ENCODE data around the gene OTOGL.
"Not testable (repeated sequence)": the region's sequence is repeated elsewhere in the genome, so short reads cannot be mapped to it uniquely, and the experiment has no call there.

OTOGL gene

GRCh38 chr12:80129895-80130530 lies 30.7 kb downstream of the OTOGL start:
- H3K4me1 ChIP-seq (ENCODE audit: control insufficient read depth in 1 of 2, insufficient read depth in 2 of 2, low read length in 2 of 2): no peaks in the 10 kb centered on the region
- no peaks in the 10 kb centered on the region for H3K36me3 ChIP-seq (ENCODE audit: control insufficient read depth in 1 of 2, insufficient read depth in 2 of 2, low read length in 2 of 2)
- H3K4me3 ChIP-seq (ENCODE audit: low read depth in 1 of 2, low read length in 2 of 2): no peak overlapping the region
- no peaks in the 10 kb centered on the region for H3K27me3 ChIP-seq (ENCODE audit: control insufficient read depth in 1 of 2, insufficient read depth in 2 of 2, low read length in 2 of 2)
- no peaks in the 10 kb centered on the region for H3K9me3 ChIP-seq (ENCODE audit: control insufficient read depth in 1 of 2, low read length in 2 of 2)
- H3K9ac ChIP-seq (ENCODE audit: low read depth in 1 of 2, low read length in 2 of 2): no peak overlapping the region
- no peak overlapping the region for H3K27ac ChIP-seq (ENCODE audit: low read depth, low read length)

GRCh38 chr12:80135624-80136023 lies 36.3 kb downstream of the OTOGL start:
- Histone ChIP-seq H3K9ac (ENCODE audit: low read depth in 1 of 2, low read length in 2 of 2) (no peak overlapping the region), H3K4me1 (ENCODE audit: control insufficient read depth in 1 of 2, insufficient read depth in 2 of 2, low read length in 2 of 2) (no peaks in the 10 kb centered on the region), H3K4me3 (ENCODE audit: low read depth in 1 of 2, low read length in 2 of 2) (no peak overlapping the region), H3K36me3 (ENCODE audit: control insufficient read depth in 1 of 2, insufficient read depth in 2 of 2, low read length in 2 of 2) (no peaks in the 10 kb centered on the region), H3K27me3 (ENCODE audit: control insufficient read depth in 1 of 2, insufficient read depth in 2 of 2, low read length in 2 of 2) (no peaks in the 10 kb centered on the region), H3K9me3 (ENCODE audit: control insufficient read depth in 1 of 2, low read length in 2 of 2) (no peaks in the 10 kb centered on the region), H3K27ac (ENCODE audit: low read depth, low read length) (no peak overlapping the region)

GRCh38 chr12:80140005-80140404 lies 40.7 kb downstream of the OTOGL start:
- H3K27ac ChIP-seq (ENCODE audit: low read depth, low read length): no peak overlapping the region
- no peaks in the 10 kb centered on the region for H3K27me3 ChIP-seq (ENCODE audit: control insufficient read depth in 1 of 2, insufficient read depth in 2 of 2, low read length in 2 of 2)

DNA sequence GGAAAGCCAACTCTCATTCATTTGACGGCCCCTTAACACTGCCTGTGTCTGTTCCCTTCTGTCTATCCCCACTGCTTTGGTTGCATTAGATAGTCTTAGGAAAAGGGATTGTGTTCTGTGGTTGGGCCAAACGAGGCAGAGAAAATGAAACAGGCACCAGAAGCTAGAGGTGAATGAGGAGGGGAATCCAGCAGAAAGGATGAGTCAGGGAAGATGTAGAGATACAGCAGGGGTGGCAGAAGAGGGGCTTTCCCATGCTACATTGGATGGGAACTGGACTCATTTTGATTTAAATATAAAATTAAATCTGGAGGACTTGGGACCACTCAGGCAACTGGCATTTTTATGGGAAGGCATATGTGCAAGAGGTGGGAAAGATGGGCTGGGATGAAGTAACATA lies 43.3 kb downstream of the OTOGL start:
- Histone ChIP-seq H3K27ac (ENCODE audit: low read depth, low read length) (no peak overlapping the region), H3K4me1 (ENCODE audit: control insufficient read depth in 1 of 2, insufficient read depth in 2 of 2, low read length in 2 of 2) (no peaks in the 10 kb centered on the region), H3K27me3 (ENCODE audit: control insufficient read depth in 1 of 2, insufficient read depth in 2 of 2, low read length in 2 of 2) (no peaks in the 10 kb centered on the region), H3K9ac (ENCODE audit: low read depth in 1 of 2, low read length in 2 of 2) (no peak overlapping the region), H3K4me3 (ENCODE audit: low read depth in 1 of 2, low read length in 2 of 2) (no peak overlapping the region), H3K9me3 (ENCODE audit: control insufficient read depth in 1 of 2, low read length in 2 of 2) (no peaks in the 10 kb centered on the region), H3K36me3 (ENCODE audit: control insufficient read depth in 1 of 2, insufficient read depth in 2 of 2, low read length in 2 of 2) (no peaks in the 10 kb centered on the region)

More at GRCh38 chr12:80140005-80140404, 40.7 kb downstream of the OTOGL start:
- no peaks in the 10 kb centered on the region for H3K36me3 ChIP-seq (ENCODE audit: control insufficient read depth in 1 of 2, insufficient read depth in 2 of 2, low read length in 2 of 2)
- no peak overlapping the region for H3K4me3 ChIP-seq (ENCODE audit: low read depth in 1 of 2, low read length in 2 of 2)
- H3K9ac ChIP-seq (ENCODE audit: low read depth in 1 of 2, low read length in 2 of 2): no peak overlapping the region
- no peaks in the 10 kb centered on the region for H3K4me1 ChIP-seq (ENCODE audit: control insufficient read depth in 1 of 2, insufficient read depth in 2 of 2, low read length in 2 of 2)
- no peaks in the 10 kb centered on the region for H3K9me3 ChIP-seq (ENCODE audit: control insufficient read depth in 1 of 2, low read length in 2 of 2)

DNA sequence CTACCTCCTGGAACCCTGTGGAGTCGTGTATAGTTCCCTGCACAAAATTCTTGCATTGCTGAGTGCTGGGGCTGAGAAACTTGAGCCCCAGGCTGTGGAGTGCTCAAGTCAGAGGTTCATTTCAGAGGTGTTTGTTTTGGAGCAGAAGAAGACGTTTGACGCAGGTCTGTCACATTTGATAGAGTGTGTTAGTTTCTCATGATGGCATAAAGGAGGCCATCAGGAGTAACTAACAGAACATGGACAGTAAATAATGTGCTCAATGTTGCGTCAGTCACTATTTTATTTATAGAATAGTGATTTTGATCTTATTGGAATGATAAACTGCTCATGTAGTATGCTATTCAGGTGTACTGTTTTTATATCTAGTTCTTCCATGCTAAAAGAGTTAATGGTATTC lies 44.2 kb downstream of the OTOGL start:
- Histone ChIP-seq H3K36me3 (ENCODE audit: control insufficient read depth in 1 of 2, insufficient read depth in 2 of 2, low read length in 2 of 2) (no peaks in the 10 kb centered on the region), H3K27ac (ENCODE audit: low read depth, low read length) (no peak overlapping the region), H3K4me1 (ENCODE audit: control insufficient read depth in 1 of 2, insufficient read depth in 2 of 2, low read length in 2 of 2) (no peaks in the 10 kb centered on the region)

DNA sequence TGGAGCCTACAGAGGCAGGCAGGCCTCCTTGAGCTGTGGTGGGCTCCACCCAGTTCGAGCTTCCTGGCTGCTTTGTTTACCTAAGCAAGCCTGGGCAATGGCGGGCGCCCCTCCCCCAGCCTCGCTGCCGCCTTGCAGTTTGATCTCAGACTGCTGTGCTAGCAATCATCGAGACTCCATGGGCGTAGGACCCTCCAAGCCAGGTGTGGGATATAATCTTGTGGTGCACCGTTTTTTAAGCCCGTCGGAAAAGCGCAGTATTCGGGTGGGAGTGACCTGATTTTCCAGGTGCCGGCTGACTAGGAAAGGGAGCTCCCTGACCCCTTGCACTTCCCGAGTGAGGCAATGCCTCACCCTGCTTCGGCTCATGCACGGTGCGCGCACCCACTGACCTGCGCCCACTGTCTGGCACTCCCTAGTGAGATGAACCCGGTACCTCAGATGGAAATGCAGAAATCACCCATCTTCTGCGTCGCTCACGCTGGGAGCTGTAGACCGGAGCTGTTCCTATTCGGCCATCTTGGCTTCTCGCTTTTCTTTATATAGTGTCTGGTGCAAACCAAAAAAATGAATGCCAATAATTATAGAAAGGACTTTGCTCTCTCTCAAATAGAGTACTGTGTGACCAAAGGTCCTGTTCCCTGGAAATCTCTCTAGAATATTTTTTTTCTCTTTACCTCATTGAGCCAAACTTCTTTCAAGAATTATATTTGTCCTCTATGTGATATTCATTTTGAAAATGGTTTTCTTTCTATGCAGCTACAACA lies 50.4 kb downstream of the OTOGL start:
- H3K4me3 ChIP-seq (ENCODE audit: low read depth in 1 of 2, low read length in 2 of 2); H3K36me3 ChIP-seq (ENCODE audit: control insufficient read depth in 1 of 2, insufficient read depth in 2 of 2, low read length in 2 of 2); H3K27me3 ChIP-seq (ENCODE audit: control insufficient read depth in 1 of 2, insufficient read depth in 2 of 2, low read length in 2 of 2); H3K4me1 ChIP-seq (ENCODE audit: control insufficient read depth in 1 of 2, insufficient read depth in 2 of 2, low read length in 2 of 2); H3K9ac ChIP-seq (ENCODE audit: low read depth in 1 of 2, low read length in 2 of 2); H3K9me3 ChIP-seq (ENCODE audit: control insufficient read depth in 1 of 2, low read length in 2 of 2); H3K27ac ChIP-seq (ENCODE audit: low read depth, low read length): not testable (repeated sequence)

More for the DNA sequence above, 44.2 kb downstream of the OTOGL start:
- no peaks in the 10 kb centered on the region for H3K9me3 ChIP-seq (ENCODE audit: control insufficient read depth in 1 of 2, low read length in 2 of 2)
- H3K4me3 ChIP-seq (ENCODE audit: low read depth in 1 of 2, low read length in 2 of 2): no peak overlapping the region
- no peaks in the 10 kb centered on the region for H3K27me3 ChIP-seq (ENCODE audit: control insufficient read depth in 1 of 2, insufficient read depth in 2 of 2, low read length in 2 of 2)
- H3K9ac ChIP-seq (ENCODE audit: low read depth in 1 of 2, low read length in 2 of 2): no peak overlapping the region

- Histone ChIP-seq H3K4me1 (ENCODE audit: control insufficient read depth in 1 of 2, insufficient read depth in 2 of 2, low read length in 2 of 2) (no peaks in the 10 kb centered on the region), H3K9ac (ENCODE audit: low read depth in 1 of 2, low read length in 2 of 2) (no peak overlapping the region), H3K27ac (ENCODE audit: low read depth, low read length) (no peak overlapping the region), H3K4me3 (ENCODE audit: low read depth in 1 of 2, low read length in 2 of 2) (no peak overlapping the region), H3K9me3 (ENCODE audit: control insufficient read depth in 1 of 2, low read length in 2 of 2) (no peaks in the 10 kb centered on the region), H3K36me3 (ENCODE audit: control insufficient read depth in 1 of 2, insufficient read depth in 2 of 2, low read length in 2 of 2) (no peaks in the 10 kb centered on the region), H3K27me3 (ENCODE audit: control insufficient read depth in 1 of 2, insufficient read depth in 2 of 2, low read length in 2 of 2) (no peaks in the 10 kb centered on the region)
Observed at GRCh38 chr12:80151131-80151530, 51.8 kb downstream of the OTOGL start.

- H3K4me3 ChIP-seq (ENCODE audit: low read depth in 1 of 2, low read length in 2 of 2): no peak overlapping the region
- H3K9me3 ChIP-seq (ENCODE audit: control insufficient read depth in 1 of 2, low read length in 2 of 2): no peaks in the 10 kb centered on the region
- H3K27me3 ChIP-seq (ENCODE audit: control insufficient read depth in 1 of 2, insufficient read depth in 2 of 2, low read length in 2 of 2): no peaks in the 10 kb centered on the region
- H3K9ac ChIP-seq (ENCODE audit: low read depth in 1 of 2, low read length in 2 of 2): no peak overlapping the region
- no peaks in the 10 kb centered on the region for H3K36me3 ChIP-seq (ENCODE audit: control insufficient read depth in 1 of 2, insufficient read depth in 2 of 2, low read length in 2 of 2)
- no peaks in the 10 kb centered on the region for H3K4me1 ChIP-seq (ENCODE audit: control insufficient read depth in 1 of 2, insufficient read depth in 2 of 2, low read length in 2 of 2)
- no peak overlapping the region for H3K27ac ChIP-seq (ENCODE audit: low read depth, low read length)
Observed at GRCh38 chr12:80154261-80154660, 54.9 kb downstream of the OTOGL start.

DNA sequence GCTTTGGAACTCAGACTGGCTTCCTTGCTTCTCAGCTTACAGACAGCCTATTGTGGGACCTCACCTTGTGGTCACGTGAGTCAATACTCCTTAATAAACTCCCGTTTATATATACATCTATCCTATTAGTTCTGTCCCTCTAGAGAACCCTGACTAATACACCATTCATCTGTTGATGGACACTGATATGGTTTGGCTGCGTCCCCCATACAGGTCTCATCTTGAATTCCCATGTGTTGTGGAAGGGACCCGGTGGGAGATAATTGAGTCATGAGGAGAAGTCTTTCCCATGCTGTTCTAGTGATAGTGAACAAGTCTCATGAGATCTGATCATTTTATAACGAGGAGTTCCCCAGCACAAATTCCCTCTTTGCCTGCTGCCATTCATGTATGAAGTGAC lies 57.0 kb downstream of the OTOGL start:
- Histone ChIP-seq H3K36me3 (ENCODE audit: control insufficient read depth in 1 of 2, insufficient read depth in 2 of 2, low read length in 2 of 2) (no peaks in the 10 kb centered on the region), H3K9me3 (ENCODE audit: control insufficient read depth in 1 of 2, low read length in 2 of 2) (no peaks in the 10 kb centered on the region), H3K9ac (ENCODE audit: low read depth in 1 of 2, low read length in 2 of 2) (no peak overlapping the region), H3K27me3 (ENCODE audit: control insufficient read depth in 1 of 2, insufficient read depth in 2 of 2, low read length in 2 of 2) (no peaks in the 10 kb centered on the region), H3K27ac (ENCODE audit: low read depth, low read length) (no peak overlapping the region), H3K4me3 (ENCODE audit: low read depth in 1 of 2, low read length in 2 of 2) (no peak overlapping the region), H3K4me1 (ENCODE audit: control insufficient read depth in 1 of 2, insufficient read depth in 2 of 2, low read length in 2 of 2) (no peaks in the 10 kb centered on the region)

DNA sequence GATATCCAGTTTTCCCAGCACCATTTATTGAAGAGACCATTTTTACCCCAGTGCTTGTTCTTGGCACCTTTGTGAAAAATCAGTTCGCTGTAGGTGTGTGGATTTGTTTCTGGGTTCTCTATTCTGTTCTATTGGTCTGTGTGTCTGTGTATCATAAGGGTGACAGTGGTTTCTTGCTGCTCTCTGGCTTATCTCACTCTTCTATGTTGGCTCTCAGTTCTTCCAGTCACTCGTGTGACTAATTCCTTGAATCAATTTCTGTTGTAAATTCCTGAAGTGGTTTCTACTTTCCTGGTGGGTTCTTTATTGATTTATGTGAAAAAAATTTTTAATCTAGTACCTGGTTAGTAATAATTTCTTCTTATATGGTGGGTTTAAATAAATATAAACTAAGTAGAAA lies 58.3 kb downstream of the OTOGL start:
- Histone ChIP-seq H3K9me3 (ENCODE audit: control insufficient read depth in 1 of 2, low read length in 2 of 2) (no peaks in the 10 kb centered on the region), H3K27me3 (ENCODE audit: control insufficient read depth in 1 of 2, insufficient read depth in 2 of 2, low read length in 2 of 2) (no peaks in the 10 kb centered on the region), H3K9ac (ENCODE audit: low read depth in 1 of 2, low read length in 2 of 2) (no peak overlapping the region), H3K4me3 (ENCODE audit: low read depth in 1 of 2, low read length in 2 of 2) (no peak overlapping the region), H3K27ac (ENCODE audit: low read depth, low read length) (no peak overlapping the region), H3K4me1 (ENCODE audit: control insufficient read depth in 1 of 2, insufficient read depth in 2 of 2, low read length in 2 of 2) (no peaks in the 10 kb centered on the region), H3K36me3 (ENCODE audit: control insufficient read depth in 1 of 2, insufficient read depth in 2 of 2, low read length in 2 of 2) (no peaks in the 10 kb centered on the region)
